GM21528 (cell line): ENCODE results near the gene ZNF791.
"Not testable (repeated sequence)": the region's sequence is repeated elsewhere in the genome, so short reads cannot be mapped to it uniquely, and the experiment has no call there.

Experiments used
- ATAC-seq: cut with Tn5 transposase; IDR thresholded peaks from one replicate; pipeline ENCODE4 v1.9.1; 2021; ENCODE audit warnings: mild to moderate bottlenecking, moderate library complexity; ENCODE audit not compliant: unreplicated experiment, low FRiP score

The ZNF791 gene

DNA sequence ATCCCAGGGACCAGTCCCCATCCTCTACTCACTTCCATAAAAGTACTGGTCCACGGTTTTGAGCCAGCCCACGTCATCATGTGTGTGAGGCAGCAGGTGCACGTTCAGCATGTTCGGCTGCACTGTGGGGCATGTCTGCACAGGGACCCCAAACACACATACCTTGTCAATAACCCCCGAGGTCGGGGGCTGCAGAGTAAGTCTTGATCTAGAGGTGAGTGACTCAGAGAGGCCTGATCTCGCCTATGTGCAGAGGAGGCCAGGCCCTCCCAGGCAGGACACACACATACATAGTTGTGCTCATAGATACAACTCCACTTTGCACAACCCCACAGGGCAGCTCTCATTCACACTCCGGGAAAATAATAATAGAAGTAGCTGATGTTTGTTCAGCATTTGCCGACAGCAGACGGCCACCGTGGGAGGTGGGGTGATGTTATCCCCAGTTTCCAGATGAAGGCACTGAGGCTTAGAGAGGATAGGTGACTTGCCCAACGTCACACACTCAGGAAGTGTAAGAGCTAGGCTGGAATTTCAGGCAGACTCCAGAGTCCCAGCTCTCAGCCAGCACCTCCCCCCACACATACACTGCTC is 55.0 kb downstream of the ZNF791 start:
- no peak for ATAC-seq

GRCh38 chr19:12666265-12667048 is 55.7 kb downstream of the ZNF791 start, which contains the start of the genes MAN2B1 and WDR83:
Gene MAN2B1, minus strand, starts transcription at chr19:12666742. Its CDS starts 41 bp downstream, at chr19:12666701.
Gene WDR83, plus strand, starts transcription at chr19:12666807. Its CDS starts 2,984 bp downstream, at chr19:12669791.
- ATAC-seq: no peak

- ATAC-seq: no peak
These were observed 57.1 kb downstream of the ZNF791 start for GRCh38 chr19:12667731-12668302.

DNA sequence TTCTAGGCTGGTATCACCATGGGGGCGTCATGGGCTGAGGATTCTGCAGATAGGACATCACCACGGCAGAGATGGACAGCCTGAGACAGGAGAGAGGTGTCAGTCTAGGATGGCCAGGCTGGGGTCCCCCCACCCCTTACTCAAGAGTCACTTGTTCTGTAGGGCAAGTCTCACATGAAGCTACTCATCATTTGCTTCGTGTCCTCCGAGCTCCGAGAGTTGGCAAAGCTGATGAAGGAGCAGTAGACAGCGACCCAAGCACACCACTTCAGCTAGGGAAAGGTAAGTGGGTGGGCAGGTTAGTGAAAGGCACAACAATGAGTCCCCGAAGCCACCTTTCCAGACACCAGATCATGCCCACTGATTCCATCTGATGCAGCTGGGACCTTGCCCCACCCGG is 57.6 kb downstream of the ZNF791 start:
- ATAC-seq: no peak

- ATAC-seq: no peak
These were observed 58.2 kb downstream of the ZNF791 start for GRCh38 chr19:12668932-12669269.

- peak; percentile 35 for ATAC-seq
These were observed 58.8 kb downstream of the ZNF791 start for GRCh38 chr19:12669270-12670158.

DNA sequence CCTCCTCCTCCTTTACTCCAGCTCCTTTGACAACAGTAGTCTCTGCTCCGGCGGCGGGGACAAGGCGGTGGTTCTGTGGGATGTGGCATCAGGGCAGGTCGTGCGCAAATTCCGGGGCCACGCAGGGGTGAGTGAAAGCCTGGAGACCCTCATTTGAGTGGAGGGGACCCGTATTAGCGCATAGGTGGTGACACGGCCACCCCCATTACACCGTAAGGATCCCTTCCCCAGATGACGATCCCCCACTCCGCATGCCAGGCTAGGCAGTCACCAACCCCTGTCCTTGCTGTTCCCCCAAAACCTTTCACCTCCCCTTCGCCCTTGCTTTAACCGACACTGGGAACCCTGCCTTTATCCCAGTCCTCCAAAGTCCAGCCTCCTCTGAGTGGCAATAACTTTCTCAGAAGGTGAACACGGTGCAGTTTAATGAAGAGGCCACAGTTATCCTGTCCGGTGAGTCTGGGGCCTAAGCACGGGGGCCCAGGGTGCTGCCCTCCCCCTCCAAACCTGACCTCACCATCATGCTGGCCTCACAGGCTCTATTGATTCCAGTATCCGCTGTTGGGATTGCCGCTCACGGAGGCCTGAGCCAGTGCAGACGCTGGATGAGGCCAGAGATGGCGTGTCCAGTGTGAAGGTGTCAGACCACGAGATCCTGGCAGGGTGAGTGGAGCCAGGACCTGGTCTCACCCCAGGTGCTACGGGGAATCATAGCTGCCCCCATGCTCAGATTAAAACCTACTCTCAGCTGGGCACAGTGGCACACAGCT is 59.6 kb downstream of the ZNF791 start:
- ATAC-seq: no peak

GRCh38 chr19:12672744-12673143 is 62.0 kb downstream of the ZNF791 start:
- no peak for ATAC-seq

DNA sequence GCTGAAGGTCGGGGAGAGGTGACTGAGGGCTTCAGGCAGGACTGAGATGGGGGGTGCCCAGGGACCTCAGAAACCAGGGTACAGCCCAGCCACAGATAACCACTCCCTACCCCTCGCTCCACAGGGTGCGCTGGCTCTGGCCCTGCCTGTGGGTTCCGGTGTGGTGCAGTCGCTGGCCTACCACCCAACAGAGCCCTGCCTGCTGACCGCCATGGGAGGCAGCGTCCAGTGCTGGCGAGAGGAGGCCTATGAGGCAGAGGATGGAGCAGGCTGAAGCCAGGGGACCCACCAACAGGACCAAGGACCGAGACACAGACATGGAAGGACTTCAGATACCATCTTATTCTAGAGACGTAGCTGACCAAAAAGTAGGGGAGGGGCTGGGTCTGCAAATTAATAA is 64.7 kb downstream of the ZNF791 start:
- ATAC-seq: no peak

DNA sequence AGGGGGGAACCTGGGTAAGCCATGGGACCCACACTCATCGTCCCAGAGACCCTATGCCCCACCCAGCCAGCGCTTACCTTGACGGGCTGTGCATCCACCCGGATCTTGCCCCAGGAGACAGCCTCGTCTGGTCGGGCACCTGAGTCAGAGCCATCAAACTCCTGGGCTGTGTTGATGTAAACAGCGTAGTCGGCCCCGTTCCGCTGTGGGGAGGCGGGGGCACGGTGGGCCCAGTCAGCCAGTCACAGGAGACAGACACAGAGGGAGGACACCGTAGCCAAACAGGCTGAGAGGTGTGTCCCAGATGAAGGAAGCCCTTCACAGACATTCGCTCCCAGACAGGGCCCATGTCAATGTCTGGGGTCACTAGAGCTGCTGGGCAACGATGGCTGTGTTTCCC is 65.2 kb downstream of the ZNF791 start:
- ATAC-seq: no peak

GRCh38 chr19:12676384-12676792 is 65.7 kb downstream of the ZNF791 start:
- ATAC-seq: no peak

DNA sequence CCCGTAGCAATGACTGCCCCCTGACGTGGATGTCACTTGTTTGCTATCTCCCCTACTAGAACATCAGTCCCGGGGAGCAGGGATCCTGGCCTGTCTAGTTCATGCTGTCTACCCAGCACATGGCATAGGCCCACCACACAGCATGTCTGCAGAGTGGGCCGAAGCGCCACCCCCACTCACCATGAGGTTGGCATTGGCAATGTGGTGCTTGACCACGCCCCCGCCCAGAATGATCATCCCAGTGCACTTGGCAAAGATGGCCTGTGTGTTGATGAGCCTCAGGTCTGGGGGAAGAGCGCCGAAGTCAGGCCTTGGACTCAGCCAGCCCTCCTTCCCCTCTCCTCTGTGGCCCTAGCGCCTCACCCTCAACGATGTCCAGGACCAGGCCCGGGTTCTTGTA is 66.2 kb downstream of the ZNF791 start:
- no peak for ATAC-seq

GRCh38 chr19:12678039-12678438 is 67.3 kb downstream of the ZNF791 start:
- ATAC-seq: not testable (repeated sequence)

DNA sequence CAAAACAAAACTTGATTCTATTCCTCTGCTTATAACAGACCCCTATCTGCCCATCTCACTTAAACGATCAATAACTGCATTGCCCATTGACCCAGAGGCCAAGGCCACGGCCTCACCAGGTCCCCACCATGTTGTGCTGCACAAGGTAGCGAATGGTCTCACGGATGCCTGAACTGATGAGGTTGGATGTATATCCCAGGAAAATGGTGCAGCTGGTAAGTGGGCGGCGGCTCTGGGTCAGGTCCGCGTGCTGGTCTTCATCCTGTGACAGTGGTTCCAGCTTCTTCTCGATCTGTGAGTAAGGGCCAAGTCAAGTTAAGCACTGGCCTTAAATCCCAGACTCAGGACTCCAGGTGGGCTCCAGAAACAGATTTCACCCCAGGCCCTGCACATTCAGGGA is 69.3 kb downstream of the ZNF791 start:
- no peak for ATAC-seq

GRCh38 chr19:12681074-12681987 is 70.6 kb downstream of the ZNF791 start, which contains the start of gene DHPS:
Gene DHPS, minus strand, starts transcription at chr19:12681880. Its CDS starts 114 bp downstream, at chr19:12681766.
- peak; percentile 56 for ATAC-seq
